Thoracic aorta (tissue), 2 donors: ENCODE data around the gene TEAD1. TPM values are rescaled to one million over a fixed set of nuclear protein-coding genes. Genes with fewer than 3 reads are reported as not detected.

ENCODE experiments used
- ATAC-seq: fragments of 150-250 bp; one replicate; pipeline ENCODE4 v1.8.0; 2017; ENCODE audit warnings: low read depth; ENCODE audit not compliant: insufficient number of reproducible peaks, low FRiP score
- DNase-seq: peaks from one replicate; pipeline ENCODE4 v3.0.0-alpha.2; 2020; ENCODE audit warnings: low spot score
- H3K27ac ChIP-seq, 2 donors: fragments of 200-600 bp; sonication (generic); 1 replicate in 1 of 2; 2 replicates in 1 of 2; pipeline ENCODE4 v1.5.1; 2016; ENCODE audit warnings: mild to moderate bottlenecking in 2 of 2, moderate library complexity in 2 of 2
- H3K27me3 ChIP-seq: fragments of 200-600 bp; sonication (generic); replicated peaks from 2 replicates; pipeline ENCODE4 v1.6.0; 2016; ENCODE audit warnings: mild to moderate bottlenecking; ENCODE audit not compliant: insufficient read depth
- H3K36me3 ChIP-seq: fragments of 200-600 bp; sonication (generic); one replicate; pipeline ENCODE4 v1.5.1; 2016
- H3K4me1 ChIP-seq, 2 donors: fragments of 200-600 bp; sonication (generic); 1 replicate in 1 of 2; 2 replicates in 1 of 2; pipeline versions ENCODE4 v1.5.1 to v1.6.0; 2016; ENCODE audit warnings: low read depth in 2 of 2, mild to moderate bottlenecking in 1 of 2; ENCODE audit not compliant: control insufficient read depth in 1 of 2
- H3K4me3 ChIP-seq: fragments of 200-600 bp; sonication (generic); 2 replicates; pipeline ENCODE4 v1.5.1; 2016; ENCODE audit warnings: mild to moderate bottlenecking
- H3K9me3 ChIP-seq: fragments of 200-600 bp; sonication (generic); 2 replicates; pipeline ENCODE4 v1.5.1; 2016
- CTCF ChIP-seq: fragments of 200-600 bp; sonication (generic); IDR thresholded peaks from one replicate; pipeline ENCODE4 v1.5.1; 2019; ENCODE audit warnings: antibody characterized with exemption
- total RNA-seq, 2 donors: library from RNA; depleted of rRNA; stranded (reverse); fragments of >200 nt; gene quantifications; one replicate each; pipeline versions ENCODE4 v1.1.0 to v1.2.3, GENCODE V29; 2016

Gene TEAD1
- total RNA-seq, 2 donors from 2014 or later, result 57.3 to 164 TPM

- Histone ChIP-seq H3K4me3 (no peak overlapping the region), H3K27ac (no peak overlapping the region), H3K4me1 (no peaks in the 10 kb centered on the region), H3K27me3 (no peaks in the 10 kb centered on the region), H3K36me3 (peaks cover 3% of the 10 kb centered on the region), H3K9me3 (no peaks in the 10 kb centered on the region)
- DNase-seq (no peak), ATAC-seq (no peak)
- no peak for TF ChIP-seq CTCF
These were observed 262.0 kb downstream of the TEAD1 start for GRCh38 chr11:12936200-12936599.

DNA sequence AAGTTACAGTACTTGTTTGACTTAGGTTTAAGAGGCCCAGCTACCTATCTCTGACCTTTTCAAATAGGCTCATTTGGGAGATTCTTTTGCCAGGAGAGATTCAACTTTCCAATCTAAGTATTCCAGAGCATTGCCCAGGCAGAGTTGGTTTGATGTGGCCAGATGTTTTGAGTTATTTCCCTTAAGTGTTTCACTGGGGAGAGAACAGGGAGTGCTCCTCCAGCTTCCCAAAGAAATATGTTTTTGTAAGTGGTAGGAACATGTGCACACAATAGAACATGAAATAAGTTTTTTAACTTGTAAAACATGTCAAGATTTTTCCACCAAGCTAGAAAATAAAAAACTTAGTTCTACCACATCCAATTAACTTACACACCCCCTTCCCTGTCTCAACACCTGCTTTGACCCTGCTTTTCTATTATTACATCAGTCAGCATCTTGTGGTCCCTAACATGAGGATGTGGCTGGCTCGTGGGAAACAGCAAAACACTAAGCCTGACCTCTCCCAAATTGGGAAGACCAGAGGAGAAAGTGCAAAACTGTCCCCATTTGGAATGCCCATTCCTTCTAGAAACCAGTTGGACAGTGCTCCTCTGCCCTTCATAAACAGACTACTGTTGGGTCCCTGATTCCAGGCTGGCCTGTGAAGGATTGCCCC, 264.5 kb downstream of the TEAD1 start:
- Histone ChIP-seq H3K4me3 (no peak overlapping the region), H3K9me3 (no peaks in the 10 kb centered on the region), H3K27ac (no peak overlapping the region), H3K36me3 (peaks cover 3% of the 10 kb centered on the region), H3K4me1 (no peaks in the 10 kb centered on the region), H3K27me3 (no peaks in the 10 kb centered on the region)
- TF ChIP-seq CTCF, result no peak
- DNase-seq, result no peak
- no peak for ATAC-seq

DNA sequence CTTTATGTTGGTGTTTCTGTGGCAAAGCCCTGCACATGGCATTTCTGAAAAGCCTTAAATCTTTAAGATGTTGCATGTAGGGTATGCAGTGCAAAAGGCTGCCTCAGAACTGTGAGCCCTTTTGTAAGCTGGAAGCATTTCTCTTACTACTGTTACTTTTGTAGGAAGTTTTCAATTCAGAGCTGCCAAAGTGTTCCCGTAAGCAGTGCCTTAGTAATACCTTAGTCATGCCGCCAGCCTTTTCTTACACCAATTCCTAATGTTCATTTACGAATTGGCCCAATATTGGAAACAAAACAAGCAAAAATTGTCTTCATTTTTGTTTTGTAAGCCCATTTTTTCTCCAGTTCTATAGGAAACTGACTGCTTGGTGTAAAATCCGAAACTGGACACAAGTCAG, 267.4 kb downstream of the TEAD1 start:
- Histone ChIP-seq H3K27me3 (no peaks in the 10 kb centered on the region), H3K4me1 (no peaks in the 10 kb centered on the region), H3K27ac (no peak overlapping the region), H3K9me3 (no peaks in the 10 kb centered on the region), H3K4me3 (no peak overlapping the region), H3K36me3 (peaks cover 3% of the 10 kb centered on the region)
- no peak for TF ChIP-seq CTCF
- ATAC-seq (no peak), DNase-seq (no peak)

- TF ChIP-seq CTCF, result no peak
- no peak overlapping the region for H3K4me3 ChIP-seq
- H3K36me3 ChIP-seq, result peaks cover 3% of the 10 kb centered on the region
- no peak for ATAC-seq
- H3K4me1 ChIP-seq, result no peaks in the 10 kb centered on the region
- no peaks in the 10 kb centered on the region for H3K27me3 ChIP-seq
- no peak for DNase-seq
- H3K27ac ChIP-seq, result no peak overlapping the region
- H3K9me3 ChIP-seq, result peaks cover 3% of the 10 kb centered on the region
These were observed 267.9 kb downstream of the TEAD1 start for GRCh38 chr11:12942157-12942556.

- no peaks in the 10 kb centered on the region for H3K4me1 ChIP-seq
- H3K27ac ChIP-seq, result no peak overlapping the region
- H3K36me3 ChIP-seq, result peaks cover 1% of the 10 kb centered on the region
- H3K27me3 ChIP-seq, result no peaks in the 10 kb centered on the region
- H3K4me3 ChIP-seq, result no peak overlapping the region
- ATAC-seq, result no peak
- TF ChIP-seq CTCF, result no peak
- peaks cover 3% of the 10 kb centered on the region for H3K9me3 ChIP-seq
- no peak for DNase-seq
These were observed 269.1 kb downstream of the TEAD1 start for GRCh38 chr11:12943311-12943710.
